DMS53 treated with DMSO at 0.1 percent for 48 hours (cell line): ENCODE data around the gene AKIRIN2.
A peak's percentile ranks its signal among the peaks of the same experiment; 100 is the strongest.
"Not testable (repeated sequence)": the region's sequence is repeated elsewhere in the genome, so short reads cannot be mapped to it uniquely, and the experiment has no call there.

Source experiments
- DNase-seq: peaks from one replicate; lab custom pipeline; 2025; ENCODE audit not compliant: unreplicated experiment; lab: John Stamatoyannopoulos, UW

Gene AKIRIN2

GRCh38 chr6:87718662-87719433 is 16.8 kb upstream of the AKIRIN2 start:
- DNase-seq = no peak

GRCh38 chr6:87716928-87717614 is 15.0 kb upstream of the AKIRIN2 start:
- no peak for DNase-seq

DNA sequence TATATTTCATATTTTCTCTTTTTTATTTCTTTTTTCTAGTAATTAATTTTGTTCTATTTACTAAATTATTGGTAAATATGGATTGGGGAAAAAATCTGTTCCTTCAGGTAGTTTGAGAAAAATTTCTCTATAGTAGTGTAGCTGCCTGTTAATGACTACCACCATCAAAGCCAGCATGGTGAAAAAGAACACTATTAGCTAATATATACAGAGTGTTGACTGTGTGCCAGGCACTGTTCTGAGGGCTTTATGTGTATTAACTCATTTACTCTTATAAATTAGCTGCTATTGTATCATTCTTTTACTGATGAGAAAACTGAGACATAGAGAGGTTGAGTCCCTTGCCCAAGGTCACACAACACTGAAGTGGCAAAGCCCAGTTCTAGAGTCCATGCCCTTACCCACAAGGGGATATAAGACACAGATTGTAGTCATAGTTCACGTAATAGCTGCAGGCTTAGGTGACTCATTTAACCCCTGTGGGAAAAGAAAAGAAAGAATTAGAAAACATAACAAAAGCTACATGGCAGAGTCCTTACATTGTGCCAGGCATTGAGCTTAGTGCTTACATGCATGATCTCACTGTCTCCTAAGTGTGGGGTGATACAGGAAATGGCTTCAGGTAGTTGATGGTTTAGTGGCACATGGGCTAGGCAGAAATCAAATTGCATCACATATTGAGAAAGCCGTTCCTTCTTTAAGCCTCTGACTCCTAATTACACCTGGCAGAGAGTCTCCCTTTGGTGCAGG is 12.2 kb upstream of the AKIRIN2 start:
- no peak for DNase-seq

DNA sequence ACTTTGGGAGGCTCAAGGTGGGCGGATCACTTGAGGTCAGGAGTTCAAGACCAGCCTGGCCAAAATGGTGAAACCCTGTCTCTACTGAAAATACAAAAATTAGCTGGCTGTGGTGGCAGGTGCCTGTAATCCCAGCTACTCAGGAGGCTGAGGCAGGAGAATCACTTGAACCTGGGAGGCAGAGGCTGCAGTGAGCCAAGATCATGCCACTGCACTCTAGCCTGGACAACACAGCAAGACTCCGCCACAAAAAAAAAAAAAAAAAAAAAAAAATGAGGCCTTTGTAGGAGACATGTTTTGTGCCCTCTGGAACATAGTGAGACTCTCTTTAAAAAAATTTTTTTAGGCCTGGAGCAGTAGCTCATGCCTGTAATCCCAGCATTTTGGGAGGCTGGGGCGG is 10.7 kb upstream of the AKIRIN2 start:
- not testable (repeated sequence) for DNase-seq

DNA sequence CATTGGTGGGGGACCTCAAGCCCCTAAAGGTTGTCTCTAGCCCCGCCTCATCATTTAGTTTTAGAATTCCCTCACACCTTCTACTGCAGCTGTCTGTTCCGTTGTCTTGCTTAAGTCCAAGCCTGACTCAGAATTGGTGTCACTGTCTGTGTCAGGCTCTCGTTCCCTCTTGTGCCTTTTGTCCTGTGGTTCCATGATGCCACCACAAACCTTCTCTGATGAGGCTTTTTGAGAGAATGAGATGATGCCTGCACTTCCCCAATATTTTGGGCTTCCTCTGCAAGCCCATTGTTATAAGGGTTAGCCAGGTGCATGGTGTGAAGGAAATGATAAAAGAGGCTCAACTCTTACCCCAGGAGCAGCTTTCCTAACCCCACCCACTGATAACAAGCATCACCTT is 8.1 kb upstream of the AKIRIN2 start:
- no peak for DNase-seq

DNA sequence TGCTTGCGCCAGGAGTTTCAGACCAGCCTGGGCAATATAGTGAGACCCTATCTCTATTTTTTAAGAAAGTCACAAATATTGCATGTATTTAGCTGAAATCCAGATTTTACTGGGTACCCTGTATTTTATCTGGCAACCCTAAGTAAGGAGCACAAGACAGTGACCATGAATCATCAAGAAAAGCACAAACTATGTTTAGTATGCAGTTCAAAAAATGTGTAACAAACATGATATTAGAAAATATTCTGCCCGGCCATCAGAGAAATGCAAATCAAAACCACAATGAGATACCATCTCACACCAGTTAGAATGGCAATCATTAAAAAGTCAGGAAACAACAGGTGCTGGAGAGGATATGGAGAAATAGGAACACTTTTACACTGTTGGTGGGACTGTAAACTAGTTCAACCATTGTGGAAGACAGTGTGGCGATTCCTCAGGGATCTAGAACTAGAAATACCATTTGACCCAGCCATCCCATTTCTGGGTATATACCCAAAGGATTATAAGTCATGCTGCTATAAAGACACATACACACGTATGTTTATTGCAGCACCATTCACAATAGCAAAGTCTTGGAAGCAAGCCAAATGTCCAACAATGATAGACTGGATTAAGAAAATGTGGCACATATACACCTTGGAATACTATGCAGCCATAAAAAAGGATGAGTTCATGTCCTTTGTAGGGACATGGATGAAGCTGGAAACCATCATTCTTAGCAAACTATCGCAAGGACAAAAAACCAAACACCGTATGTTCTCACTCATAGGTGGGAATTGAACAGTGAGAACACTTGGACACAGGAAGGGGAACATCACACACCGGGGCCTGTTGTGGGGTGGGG is 6.8 kb upstream of the AKIRIN2 start:
- not testable (repeated sequence) for DNase-seq

DNA sequence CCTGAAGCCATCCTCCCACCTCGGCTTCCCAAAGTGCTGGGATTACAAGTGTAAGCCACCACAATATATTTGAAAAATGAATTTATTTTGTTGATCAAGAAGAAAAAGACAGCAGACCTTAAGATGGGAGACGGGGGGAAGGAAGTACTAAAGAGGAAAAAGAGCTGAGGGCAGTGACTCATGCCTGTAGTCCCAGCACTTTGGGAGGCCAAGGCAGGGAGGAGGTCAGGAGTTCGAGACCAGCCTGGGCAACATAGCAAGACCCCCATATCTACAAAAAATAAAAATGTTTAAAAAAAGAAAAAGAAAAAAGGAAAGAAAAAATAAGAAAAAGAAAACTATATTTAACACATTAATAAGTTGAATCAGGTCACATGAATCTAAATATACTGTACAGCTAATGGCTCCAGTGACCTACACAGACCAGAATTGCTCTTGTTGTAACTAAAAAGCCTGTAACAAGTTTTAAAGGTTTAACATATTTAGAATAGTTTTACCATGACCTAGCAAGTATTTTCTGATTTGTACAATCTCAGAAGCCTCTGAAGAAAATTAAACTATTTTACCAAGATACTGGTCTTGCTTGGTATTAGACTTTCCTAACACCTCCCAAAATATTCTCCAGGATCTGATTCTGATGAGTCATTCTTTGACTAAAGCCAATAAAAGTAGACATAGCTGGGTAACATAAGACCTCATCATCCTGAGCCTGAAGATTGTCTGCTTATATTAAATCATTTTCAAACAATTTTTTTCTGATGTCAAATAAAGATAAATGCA is 4.3 kb upstream of the AKIRIN2 start:
- no peak for DNase-seq

DNA sequence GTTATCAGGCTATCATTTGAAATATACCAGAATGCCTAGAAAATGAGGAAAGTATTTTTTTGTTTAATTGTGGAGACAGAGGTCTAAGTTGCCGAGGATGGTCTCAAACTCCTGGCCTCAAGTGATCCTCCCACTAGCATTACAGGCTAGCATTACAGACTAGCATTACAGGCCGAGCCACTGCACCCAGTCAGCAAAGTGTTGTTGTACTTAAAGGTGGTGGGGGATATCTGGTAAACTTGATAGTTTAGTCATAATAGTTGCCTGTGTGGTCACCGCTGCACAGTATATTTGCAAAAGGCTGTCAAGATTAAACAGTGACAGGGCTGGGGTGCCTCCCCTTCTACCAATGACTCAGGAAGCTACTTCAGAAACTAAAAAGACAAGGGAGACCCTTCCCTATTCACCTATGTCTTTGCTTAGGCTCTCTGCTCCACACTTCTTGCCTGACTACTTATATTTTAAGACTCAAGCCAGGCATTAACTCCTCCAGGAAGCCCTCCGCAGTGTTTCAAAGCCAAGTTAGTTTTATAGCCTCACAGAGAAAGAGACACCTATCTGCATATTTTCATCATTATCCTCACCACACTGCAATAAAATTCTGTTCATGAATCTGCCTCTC is 3.1 kb upstream of the AKIRIN2 start:
- no peak for DNase-seq

- DNase-seq = not testable (repeated sequence)
These were observed 1.0 kb upstream of the AKIRIN2 start for GRCh38 chr6:87703039-87703438.

DNA sequence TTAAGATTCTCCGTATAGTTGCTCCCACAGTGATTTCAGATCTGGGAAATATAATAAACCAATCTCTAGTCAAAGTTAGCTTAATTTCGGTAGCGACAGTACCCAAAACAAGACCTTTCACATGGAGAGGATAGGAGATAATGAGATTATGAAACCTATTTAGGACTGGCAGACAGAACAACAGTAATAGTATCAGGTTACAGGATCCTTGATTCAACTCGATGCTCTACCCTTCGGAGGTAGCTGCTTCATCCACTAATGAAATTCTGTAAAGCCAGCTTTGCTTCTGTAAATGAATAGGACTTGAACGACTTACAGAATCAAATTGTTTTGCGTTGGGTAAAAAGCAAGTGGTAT is 534 bp upstream of the AKIRIN2 start:
- DNase-seq = peak; percentile 76

DNA sequence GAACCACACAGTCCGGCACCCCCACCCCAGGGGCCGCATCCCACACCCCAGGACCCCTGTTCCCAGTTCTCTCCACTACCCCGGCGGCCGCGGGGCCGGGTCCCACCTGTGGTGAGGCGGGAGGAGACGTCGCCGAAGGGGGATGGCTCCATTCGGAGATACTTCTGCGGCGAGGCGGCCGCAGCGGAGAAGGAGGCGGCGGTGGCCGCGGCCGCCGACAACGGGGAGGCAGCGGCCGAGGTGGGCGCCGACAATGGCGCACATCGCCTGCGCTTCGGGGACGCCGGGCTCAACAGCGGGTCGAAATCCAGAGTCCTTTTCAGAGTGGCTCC is 723 bp downstream of the AKIRIN2 start:
- no peak for DNase-seq

GRCh38 chr6:87700397-87701343 is 1.4 kb downstream of the AKIRIN2 start:
- no peak for DNase-seq

DNA sequence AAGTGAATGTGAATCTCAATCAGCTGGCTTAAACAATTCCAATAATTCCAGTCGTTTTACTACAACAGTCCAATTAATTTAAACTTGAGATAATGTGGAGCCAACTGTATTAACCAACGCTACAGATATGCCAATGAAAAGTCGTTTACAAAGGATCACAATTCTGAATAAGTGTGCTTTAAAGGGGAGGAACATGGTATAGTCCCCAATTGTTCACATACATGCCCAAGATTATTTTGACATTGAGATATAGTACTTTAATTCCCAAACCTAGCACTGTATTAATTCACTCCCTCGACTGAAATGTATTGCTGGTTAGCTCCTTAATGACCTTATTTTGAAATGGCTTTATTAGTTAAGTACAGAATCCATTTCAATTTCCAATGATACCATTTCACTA is 2.5 kb downstream of the AKIRIN2 start:
- DNase-seq = no peak

DNA sequence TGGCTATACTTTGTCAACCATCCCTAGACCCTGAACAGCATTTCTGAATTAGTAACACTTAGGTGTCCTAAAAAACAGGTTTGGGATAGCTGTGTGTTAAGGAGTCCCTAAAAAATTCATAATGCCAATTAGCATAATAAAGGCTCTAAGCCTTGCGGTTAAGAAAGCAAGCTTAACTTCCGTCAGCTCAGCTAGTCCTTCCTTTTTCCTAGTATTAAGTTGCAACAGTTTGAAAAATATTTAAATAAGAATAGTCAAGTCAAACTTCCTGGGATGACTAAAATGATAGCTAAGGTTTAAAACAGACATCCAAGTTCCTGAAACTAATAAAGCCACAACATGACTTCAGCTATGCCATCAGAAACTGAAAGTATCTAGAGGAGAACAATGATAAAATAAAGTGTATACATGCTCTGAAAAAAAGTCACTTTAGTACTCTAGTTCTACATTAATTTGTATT is 3.5 kb downstream of the AKIRIN2 start:
- DNase-seq = no peak

DNA sequence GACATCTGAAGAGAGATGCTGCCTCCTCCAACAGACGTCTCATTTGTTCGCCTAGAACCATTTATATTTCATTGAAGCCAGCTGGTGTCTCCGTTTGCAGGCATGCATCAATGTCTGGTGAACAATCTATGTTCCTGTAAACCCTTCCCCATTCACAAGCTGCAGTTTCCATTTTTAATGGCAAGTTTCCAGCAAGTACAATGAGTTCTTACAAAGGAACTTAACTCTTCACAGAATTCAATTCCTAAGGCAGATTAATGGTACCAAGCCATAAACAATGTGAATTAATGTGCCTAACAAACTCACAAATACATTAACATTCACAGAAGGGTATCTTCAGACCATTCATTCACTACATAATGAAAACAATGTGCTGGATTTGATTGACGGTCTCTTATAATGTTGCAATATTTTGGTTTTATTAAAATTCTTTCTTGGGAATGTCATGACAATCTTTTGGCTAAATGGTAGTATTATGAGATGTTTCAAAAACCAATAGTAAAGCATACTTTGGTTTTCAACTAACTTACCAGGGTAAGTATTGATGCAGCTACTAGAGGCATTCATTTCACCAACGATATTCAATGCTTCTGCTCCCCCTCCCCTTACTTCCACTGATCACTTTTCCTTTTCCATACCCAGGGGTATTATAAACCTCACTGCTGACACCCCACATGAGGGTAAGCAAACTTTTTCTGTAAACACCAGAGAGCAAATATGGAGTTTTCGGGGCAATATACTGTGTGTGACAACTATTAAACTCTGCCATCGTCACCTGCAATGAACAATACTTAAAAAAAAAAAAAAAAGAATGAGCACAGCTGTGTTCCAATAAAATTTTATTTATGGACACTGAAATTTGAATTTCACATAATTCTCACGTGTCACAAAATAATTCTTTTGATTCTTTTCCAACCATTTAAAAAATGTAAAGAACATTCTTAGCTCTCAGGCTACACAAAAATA is 4.2 kb downstream of the AKIRIN2 start:
- DNase-seq = no peak

GRCh38 chr6:87696817-87697216 is 5.2 kb downstream of the AKIRIN2 start:
- DNase-seq = not testable (repeated sequence)

DNA sequence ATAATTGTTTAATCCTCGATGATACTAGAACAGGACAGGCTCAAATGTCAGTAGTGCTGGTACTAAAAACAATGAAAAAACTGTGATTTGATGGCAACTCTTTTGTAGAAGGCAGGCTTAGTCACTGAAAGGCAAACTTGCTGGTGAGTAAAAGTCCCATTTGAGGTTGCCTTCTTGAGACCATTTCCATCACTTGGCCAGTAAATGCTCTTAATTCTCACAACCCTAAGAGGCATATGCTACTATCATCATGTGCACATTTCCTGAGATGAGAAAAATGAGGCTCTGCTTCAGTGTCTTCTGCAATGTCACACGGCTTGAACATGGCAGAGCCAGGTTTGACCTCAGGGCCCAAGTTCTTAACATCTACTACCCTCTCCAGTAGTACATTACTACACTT is 9.9 kb downstream of the AKIRIN2 start:
- no peak for DNase-seq

GRCh38 chr6:87690441-87690840 is 11.6 kb downstream of the AKIRIN2 start:
- no peak for DNase-seq
